K562 (cell line): ENCODE measurements around the gene ZDHHC8. TPM values are rescaled to one million over a fixed set of nuclear protein-coding genes. Genes with fewer than 3 reads are reported as not detected.

ENCODE experiments used
- ASH1L ChIP-seq: fragments of 450-650 bp; IDR thresholded peaks from 2 replicates; pipeline ENCODE4 v1.6.1; 2018; ENCODE audit warnings: borderline replicate concordance, mild to moderate bottlenecking, low read depth; ENCODE audit not compliant: partially characterized antibody
- CCNT2 ChIP-seq: IDR thresholded peaks from 2 replicates; pipeline ENCODE4 v1.6.1; 2011; ENCODE audit warnings: borderline replicate concordance, low read depth, mild to moderate bottlenecking, moderate library complexity, mixed read lengths, low read length; ENCODE audit not compliant: insufficient read length; ENCODE audit errors: extremely low read depth
- ELF2 ChIP-seq: fragments of 250-450 bp; sonication (Bioruptor Pico); IDR thresholded peaks from 2 replicates; pipeline ENCODE4 v1.5.0; 2021; ENCODE audit warnings: mild to moderate bottlenecking
- EZH2 ChIP-seq: IDR thresholded peaks from 2 replicates; pipeline ENCODE4 v1.6.1; 2012; ENCODE audit warnings: low read depth, mild to moderate bottlenecking, inconsistent platforms, low read length, borderline replicate concordance
- FOXP1 ChIP-seq: sonication (generic); formaldehyde crosslinking; IDR thresholded peaks from 2 replicates; pipeline ENCODE4 v1.8.0; 2022; ENCODE audit warnings: mild to moderate bottlenecking, missing genetic modification reagents
- GTF2F1 ChIP-seq: IDR thresholded peaks from 2 replicates; pipeline ENCODE4 v1.6.1; 2011; ENCODE audit warnings: low read depth, low read length, improper control_type of control experiment
- KHSRP ChIP-seq: fragments of 450-650 bp; IDR thresholded peaks from 2 replicates; pipeline ENCODE4 v1.6.1; 2017
- NFE2 ChIP-seq: IDR thresholded peaks from 2 replicates; pipeline ENCODE4 v1.6.1; 2014; ENCODE audit warnings: antibody characterized with exemption, low read depth
- NFYB ChIP-seq: IDR thresholded peaks from 2 replicates; pipeline ENCODE4 v1.6.1; 2011; ENCODE audit warnings: mild to moderate bottlenecking, moderate library complexity; ENCODE audit not compliant: insufficient read length; ENCODE audit errors: extremely low read depth
- NUFIP1 ChIP-seq: fragments of 450-650 bp; IDR thresholded peaks from 2 replicates; pipeline ENCODE4 v1.6.1; 2018; ENCODE audit not compliant: partially characterized antibody
- PHB ChIP-seq: fragments of 250-450 bp; sonication (Bioruptor Pico); IDR thresholded peaks from 2 replicates; pipeline ENCODE4 v1.5.0; 2021
- RBFOX2 ChIP-seq: fragments of 200-400 bp; formaldehyde crosslinking; IDR thresholded peaks from 2 replicates; pipeline ENCODE4 v1.6.1; 2017; ENCODE audit warnings: low read depth, mild to moderate bottlenecking, low read length, moderate library complexity
- RBM22 ChIP-seq: fragments of 200-400 bp; formaldehyde crosslinking; IDR thresholded peaks from 2 replicates; pipeline ENCODE4 v1.6.1; 2018; ENCODE audit warnings: low read length, low read depth; ENCODE audit not compliant: poor library complexity, severe bottlenecking
- SETDB1 ChIP-seq: IDR thresholded peaks from one replicate; pipeline ENCODE4 v1.6.1; 2012; ENCODE audit warnings: low read length, control low read depth, inconsistent platforms
- SRSF3 ChIP-seq: fragments of 200-400 bp; formaldehyde crosslinking; IDR thresholded peaks from 2 replicates; pipeline ENCODE4 v1.6.1; 2016; ENCODE audit warnings: mild to moderate bottlenecking, low read length, moderate library complexity; ENCODE audit not compliant: insufficient read depth
- STAG1 ChIP-seq: sonication (generic); formaldehyde crosslinking; IDR thresholded peaks from 2 replicates; pipeline ENCODE4 v1.5.0; 2020; ENCODE audit warnings: missing genetic modification reagents, borderline replicate concordance
- TEAD4 ChIP-seq, 2 experiments: sonication (generic) in 1 of 2; formaldehyde crosslinking in 1 of 2; IDR thresholded peaks; 2 replicates each; pipeline versions ENCODE4 v1.6.1 to v1.8.0; 2012 to 2022; ENCODE audit warnings: borderline replicate concordance in 1 of 2, inconsistent platforms in 1 of 2, low read length in 1 of 2, mild to moderate bottlenecking in 1 of 2, missing genetic modification reagents in 1 of 2
- ZHX1 ChIP-seq: fragments of 150-350 bp; conservative IDR thresholded peaks from 2 replicates; pipeline ENCODE4 v1.6.1; 2014; ENCODE audit warnings: low read length
- ZNF140 ChIP-seq: fragments of 250-450 bp; sonication (Bioruptor Pico); IDR thresholded peaks from 2 replicates; pipeline ENCODE4 v1.8.0; 2021; ENCODE audit warnings: moderate library complexity, mild to moderate bottlenecking, inconsistent platforms
- ZNF174 ChIP-seq: fragments of 250-450 bp; sonication (Bioruptor Pico); IDR thresholded peaks from 2 replicates; pipeline ENCODE4 v1.4.0; 2020; ENCODE audit warnings: mild to moderate bottlenecking
- ZNF175 ChIP-seq: fragments of 200-800 bp; sonication (Bioruptor generic); IDR thresholded peaks from 2 replicates; pipeline ENCODE4 v1.6.1; 2016; ENCODE audit warnings: low read depth, mild to moderate bottlenecking, missing genetic modification characterization, missing compliant biosample characterization
- ZNF224 ChIP-seq: sonication (generic); formaldehyde crosslinking; IDR thresholded peaks from 2 replicates; pipeline ENCODE4 v1.8.0; 2022; ENCODE audit warnings: mild to moderate bottlenecking, missing genetic modification reagents
- ZNF431 ChIP-seq: sonication (generic); formaldehyde crosslinking; IDR thresholded peaks from 2 replicates; pipeline ENCODE4 v1.8.0; 2022; ENCODE audit warnings: mild to moderate bottlenecking, missing genetic modification reagents
- ZNF583 ChIP-seq: fragments of 250-450 bp; sonication (Bioruptor Pico); IDR thresholded peaks from 2 replicates; pipeline ENCODE4 v1.4.0; 2020
- polyA plus RNA-seq, 8 experiments: library from polyadenylated mRNA; depleted of rRNA in 4 of 8; stranded (reverse) in 5 of 8; unstranded in 3 of 8; fragments of >200 nt; fragmentation: Nextera tagmentation in 2 of 8; fragmentation: Illumina TruSeq in 1 of 8; extraction: Ambion mirVana in 2 of 8; extraction: Trizol in 1 of 8; gene quantifications; 2 replicates each; pipeline versions ENCODE4 v1.2.1 to v1.2.3, GENCODE V29; 2011 to 2014; ENCODE audit warnings: inconsistent platforms in 1 of 8, missing spikeins in 1 of 8
- total RNA-seq, 7 experiments: library from RNA; depleted of rRNA in 6 of 7; stranded (reverse); fragments of >200 nt in 6 of 7; fragmentation: Illumina TruSeq in 2 of 7; extraction: Trizol in 2 of 7; gene quantifications; 2 replicates each; pipeline versions ENCODE4 v1.2.1 to v1.2.3, GENCODE V29; 2011 to 2021; ENCODE audit warnings: low replicate concordance in 1 of 7
- TF ChIP-seq, protein P1 (sequence below), 3 experiments: fragments of 200-800 bp in 1 of 3; sonication (Bioruptor generic) in 1 of 3; sonication (generic) in 1 of 3; formaldehyde crosslinking in 1 of 3; IDR thresholded peaks; 2 replicates each; pipeline versions ENCODE4 v1.6.1 to v1.8.0; 2016 to 2022; ENCODE audit warnings: mild to moderate bottlenecking in 2 of 3, missing compliant biosample characterization in 2 of 3, missing genetic modification characterization in 2 of 3, missing genetic modification reagents in 1 of 3

Gene ZDHHC8
- total and polyA plus RNA-seq, 9 of the 15 experiments (the other 6 are each of a cell fraction or from before 2014, with no cell fraction given), result 0.04 to 109 (median 16.4) TPM

- TF ChIP-seq PHB (CRISPR knock-in tag), result 0 out of 2 replicates have a peak, but pooled peaks have one; percentile 7
- TF ChIP-seq ZHX1, result no peak; the same call in 1 of the 2 replicates
- TF ChIP-seq KHSRP, result no peak
- no peak for TF ChIP-seq RBM22
- peak; percentile 100 for TF ChIP-seq STAG1
- TF ChIP-seq, protein P1, sequence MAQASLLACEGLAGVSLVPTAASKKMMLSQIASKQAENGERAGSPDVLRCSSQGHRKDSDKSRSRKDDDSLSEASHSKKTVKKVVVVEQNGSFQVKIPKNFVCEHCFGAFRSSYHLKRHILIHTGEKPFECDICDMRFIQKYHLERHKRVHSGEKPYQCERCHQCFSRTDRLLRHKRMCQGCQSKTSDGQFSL (CRISPR knock-in tag; IDR thresholded peaks at IDR 0.05), result no peak; the same call in 1 of the 2 replicates
- TF ChIP-seq, protein P1 (tag; IDR thresholded peaks at IDR 0.05), result no peak
- no peak for TF ChIP-seq ZNF224 (CRISPR knock-in tag)
- peak; percentile 86 for TF ChIP-seq SETDB1
- peak; percentile 39; the same call in 1 of the 2 replicates for TF ChIP-seq TEAD4 (IDR thresholded peaks at IDR 0.05; ENCODE audit: low read length)
- TF ChIP-seq TEAD4 (CRISPR knock-in tag; IDR thresholded peaks at IDR 0.05; ENCODE audit: borderline replicate concordance), result no peak
- 0 out of 2 replicates have a peak, but pooled peaks have one; percentile 75 for TF ChIP-seq GTF2F1
- TF ChIP-seq NUFIP1, result no peak
- TF ChIP-seq ZNF583 (CRISPR knock-in tag), result peak; percentile 81; the same call in 1 of the 2 replicates
- TF ChIP-seq NFE2, result no peak
- TF ChIP-seq NFYB, result no peak
- no peak for TF ChIP-seq EZH2
- no peak for TF ChIP-seq ASH1L
- TF ChIP-seq CCNT2, result no peak
- TF ChIP-seq ELF2 (CRISPR knock-in tag), result no peak; the same call in 1 of the 2 replicates
- TF ChIP-seq SRSF3, result no peak
- TF ChIP-seq ZNF431, result no peak
- TF ChIP-seq ZNF140 (CRISPR knock-in tag), result no peak
- TF ChIP-seq RBFOX2, result no peak
- TF ChIP-seq FOXP1 (CRISPR knock-in tag), result no peak
- no peak for TF ChIP-seq ZNF175
- no peak for TF ChIP-seq ZNF174 (CRISPR knock-in tag)
These were observed 25.2 kb downstream of the ZDHHC8 start (continued) for GRCh38 chr22:20156611-20157429.
